C1 segment of cervical spinal cord (tissue), 14 donors: ENCODE data around the gene DNAI4.
"Not testable (repeated sequence)": the region's sequence is repeated elsewhere in the genome, so short reads cannot be mapped to it uniquely, and the experiment has no call there.

Experiments
- DNase-seq, 14 donors: peaks; one replicate each; lab custom pipeline; 2025; lab: John Stamatoyannopoulos, UW

DNAI4 gene

GRCh38 chr1:66840929-66841328, 83.7 kb downstream of the DNAI4 start:
- no peak for DNase-seq

- DNase-seq, result no peak
Observed at GRCh38 chr1:66834926-66835325, 89.7 kb downstream of the DNAI4 start.

GRCh38 chr1:66833112-66833511, 91.5 kb downstream of the DNAI4 start:
- no peak for DNase-seq

GRCh38 chr1:66831529-66832239, 93.0 kb downstream of the DNAI4 start:
- no peak for DNase-seq

- no peak for DNase-seq
Observed at GRCh38 chr1:66824771-66825170, 99.9 kb downstream of the DNAI4 start.

GRCh38 chr1:66809736-66810326, 114.8 kb downstream of the DNAI4 start:
- DNase-seq, result no peak

- no peak for DNase-seq
Observed at GRCh38 chr1:66809245-66809644, 115.4 kb downstream of the DNAI4 start.

GRCh38 chr1:66795839-66796238, 128.8 kb downstream of the DNAI4 start:
- DNase-seq, result not testable (repeated sequence)

GRCh38 chr1:66791621-66792610, 132.7 kb downstream of the DNAI4 start:
- DNase-seq, result no peak

GRCh38 chr1:66788231-66788939, 136.3 kb downstream of the DNAI4 start:
- no peak for DNase-seq

- DNase-seq, result no peak
Observed at GRCh38 chr1:66787641-66788040, 137.0 kb downstream of the DNAI4 start.

GRCh38 chr1:66785800-66786199, 138.9 kb downstream of the DNAI4 start:
- not testable (repeated sequence) for DNase-seq

GRCh38 chr1:66779475-66780078, 145.1 kb downstream of the DNAI4 start:
- DNase-seq, result no peak

- DNase-seq, result no peak
Observed at GRCh38 chr1:66778969-66779368, 145.7 kb downstream of the DNAI4 start.

- no peak for DNase-seq
Observed at GRCh38 chr1:66778266-66778665, 146.4 kb downstream of the DNAI4 start.

- no peak for DNase-seq
Observed at GRCh38 chr1:66777831-66778230, 146.8 kb downstream of the DNAI4 start.

- DNase-seq, result no peak
Observed at GRCh38 chr1:66775646-66776045, 149.0 kb downstream of the DNAI4 start.

GRCh38 chr1:66774438-66774837, 150.2 kb downstream of the DNAI4 start:
- no peak for DNase-seq

- DNase-seq, result no peak
Observed at GRCh38 chr1:66773227-66773626, 151.4 kb downstream of the DNAI4 start.

GRCh38 chr1:66770694-66771093, 154.0 kb downstream of the DNAI4 start:
- no peak for DNase-seq

GRCh38 chr1:66770240-66770639, 154.4 kb downstream of the DNAI4 start:
- no peak for DNase-seq
